GM19043 (cell line): Measurements from ENCODE around the gene IL22RA2.
"Not testable (repeated sequence)": the region's sequence is repeated elsewhere in the genome, so short reads cannot be mapped to it uniquely, and the experiment has no call there.

Source experiments
- ATAC-seq: cut with Tn5 transposase; IDR thresholded peaks from one replicate; pipeline ENCODE4 v1.9.1; 2021; ENCODE audit warnings: low read depth; ENCODE audit not compliant: unreplicated experiment

IL22RA2 gene

DNA sequence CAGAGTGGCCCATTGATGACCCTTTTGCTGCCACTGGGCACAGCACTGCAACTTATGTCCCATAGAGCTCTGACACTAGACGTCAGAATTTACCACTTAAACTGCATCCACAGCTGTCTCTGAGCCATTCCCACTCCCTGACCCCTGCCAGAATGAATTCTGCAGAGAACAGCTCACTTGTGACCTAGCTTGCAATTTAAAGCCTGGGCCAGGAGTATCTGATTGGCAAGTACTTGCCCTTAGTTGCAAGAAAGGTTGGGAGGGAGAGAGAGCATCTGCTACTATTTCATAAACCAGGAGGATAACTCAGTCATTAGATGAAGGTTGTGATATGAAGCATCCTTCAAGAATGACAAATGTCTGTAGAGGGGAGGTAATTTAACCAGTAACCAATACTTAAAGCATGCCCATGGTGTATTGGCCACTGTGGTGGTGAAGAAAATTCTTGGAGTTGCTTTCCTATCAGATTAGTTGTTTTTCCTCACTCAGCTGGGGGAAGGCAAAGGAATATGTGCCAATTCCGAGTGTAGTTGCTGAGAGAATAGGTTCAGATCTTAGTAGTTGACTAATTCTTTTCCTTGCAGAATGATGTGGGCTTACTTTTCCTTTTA lies 46.5 kb downstream of the IL22RA2 start:
- ATAC-seq = no peak

DNA sequence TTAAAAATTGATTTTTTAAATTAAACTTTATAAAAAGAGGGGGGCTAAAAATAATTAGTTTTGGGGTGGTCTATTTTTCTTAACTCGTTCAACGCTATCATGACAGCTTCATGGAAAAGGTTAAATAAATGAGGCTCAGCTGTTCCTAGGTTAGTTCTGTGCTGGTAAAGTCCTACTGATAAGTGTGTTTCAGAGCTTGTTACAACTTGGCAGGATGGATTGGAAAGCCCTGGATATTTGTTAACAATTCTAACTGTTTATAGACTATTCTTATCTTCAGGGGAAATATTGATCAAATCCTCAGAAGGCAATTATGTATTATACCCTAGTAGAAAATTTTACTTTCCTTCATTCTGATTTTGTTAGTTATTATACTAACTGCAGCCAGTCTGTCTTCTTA lies 50.4 kb downstream of the IL22RA2 start:
- ATAC-seq = no peak

- peak; percentile 47 for ATAC-seq
Measured at GRCh38 chr6:137122612-137123011, 50.8 kb downstream of the IL22RA2 start.

- no peak for ATAC-seq
Measured at GRCh38 chr6:137121401-137121997, 51.9 kb downstream of the IL22RA2 start.

GRCh38 chr6:137120748-137121147 lies 52.7 kb downstream of the IL22RA2 start:
- no peak for ATAC-seq

DNA sequence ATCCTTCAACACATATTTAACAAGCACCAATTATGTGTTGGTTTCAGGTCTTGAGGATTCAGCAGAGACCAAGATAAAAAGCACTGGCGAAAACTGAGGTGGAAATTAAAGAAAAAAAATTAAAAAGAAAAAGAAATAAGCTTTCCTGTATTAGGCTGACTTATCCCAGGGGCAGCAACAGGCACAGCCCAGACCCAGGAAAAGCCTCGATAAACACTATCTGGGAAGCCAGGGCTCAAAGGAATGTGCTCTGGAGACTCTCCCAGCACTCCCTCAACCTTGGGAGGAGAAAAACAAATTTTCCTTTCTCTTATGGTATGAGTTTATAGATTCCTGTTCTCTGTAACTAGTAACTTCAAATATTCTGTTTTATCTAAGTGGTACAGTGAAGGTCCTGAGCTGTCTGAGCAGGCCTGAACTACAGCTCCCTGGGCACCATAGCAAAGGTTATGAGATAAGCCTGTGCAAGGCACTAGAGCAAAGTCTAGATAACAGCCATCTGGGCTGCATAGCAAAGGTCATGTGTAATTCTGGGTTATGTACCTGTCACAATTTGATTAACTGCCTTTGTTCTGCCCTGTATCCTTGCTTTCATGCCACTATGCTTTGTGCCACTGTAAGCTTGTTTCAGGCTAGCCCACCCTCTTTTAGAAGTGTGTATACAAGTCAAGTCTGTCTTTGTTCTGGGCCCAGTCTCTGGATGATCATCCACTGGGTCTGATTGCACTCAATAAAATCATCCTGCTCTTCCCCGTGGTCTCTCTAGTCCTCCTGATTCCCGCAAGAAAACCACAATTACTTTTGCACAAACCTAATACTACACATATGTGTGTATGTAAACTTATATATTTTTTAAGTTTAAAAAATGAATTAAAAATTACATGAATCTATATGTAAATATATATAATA lies 54.0 kb downstream of the IL22RA2 start:
- no peak for ATAC-seq

DNA sequence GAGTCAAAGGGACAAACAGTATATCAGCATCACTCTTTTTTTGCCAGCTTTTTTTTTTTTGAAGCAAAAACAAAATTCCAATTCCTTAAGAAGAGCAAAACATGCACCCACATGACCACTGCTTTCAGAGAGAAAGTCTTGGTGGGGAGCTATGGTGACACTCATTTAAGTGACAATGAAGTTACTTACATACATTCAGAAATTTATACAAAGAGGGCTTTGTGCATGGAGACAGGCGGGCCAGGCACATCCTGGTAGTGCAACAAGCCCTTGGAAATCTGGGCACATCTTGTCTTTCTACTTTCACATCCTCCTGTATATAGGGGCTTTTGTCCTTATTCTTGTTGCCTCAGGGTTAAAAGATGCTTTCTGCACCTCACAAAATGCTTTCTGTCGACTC lies 55.9 kb downstream of the IL22RA2 start:
- ATAC-seq = no peak

- no peak for ATAC-seq
Measured at GRCh38 chr6:137116807-137117206, 56.6 kb downstream of the IL22RA2 start.

- no peak for ATAC-seq
Measured at GRCh38 chr6:137115658-137116057, 57.8 kb downstream of the IL22RA2 start.

DNA sequence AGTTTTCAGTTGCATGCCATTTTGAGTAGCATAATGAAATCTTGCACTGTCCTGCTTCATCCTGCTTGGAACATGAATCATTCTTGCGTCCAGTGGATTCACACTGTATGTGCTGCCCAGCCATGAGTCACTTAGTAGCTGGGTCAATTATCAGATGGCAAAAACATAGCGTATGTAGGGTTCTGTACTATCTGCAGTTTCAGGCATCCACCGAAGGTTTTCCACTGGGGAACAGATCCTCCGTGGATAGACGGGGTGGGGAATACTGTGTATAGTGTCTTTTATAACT lies 61.4 kb downstream of the IL22RA2 start:
- ATAC-seq = no peak

GRCh38 chr6:137111296-137112066 lies 62.0 kb downstream of the IL22RA2 start:
- ATAC-seq = no peak

GRCh38 chr6:137107767-137108105 lies 65.7 kb downstream of the IL22RA2 start:
- ATAC-seq = no peak

- ATAC-seq = not testable (repeated sequence)
Measured at GRCh38 chr6:137107047-137107766, 66.2 kb downstream of the IL22RA2 start.

GRCh38 chr6:137106183-137106582 lies 67.3 kb downstream of the IL22RA2 start:
- ATAC-seq = no peak

DNA sequence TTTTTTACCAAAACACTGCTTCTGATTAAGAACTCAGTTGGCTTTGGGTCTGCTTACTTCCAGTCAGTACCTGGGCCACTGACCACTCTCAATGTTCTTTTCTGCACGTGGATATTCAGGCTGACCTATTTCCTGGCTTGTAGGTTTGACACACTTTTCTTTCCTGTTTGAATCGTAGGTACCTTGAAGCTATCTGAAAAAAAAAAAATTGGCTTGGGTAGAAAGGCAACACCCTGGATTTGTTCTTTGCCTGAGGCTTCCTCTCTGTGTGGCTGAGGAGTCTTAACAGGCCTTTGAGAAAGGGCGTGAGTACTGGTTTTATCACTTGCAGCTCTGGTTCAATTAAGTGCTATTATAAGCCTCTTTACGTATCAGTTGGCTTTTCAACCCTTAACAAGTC lies 68.1 kb downstream of the IL22RA2 start:
- no peak for ATAC-seq

DNA sequence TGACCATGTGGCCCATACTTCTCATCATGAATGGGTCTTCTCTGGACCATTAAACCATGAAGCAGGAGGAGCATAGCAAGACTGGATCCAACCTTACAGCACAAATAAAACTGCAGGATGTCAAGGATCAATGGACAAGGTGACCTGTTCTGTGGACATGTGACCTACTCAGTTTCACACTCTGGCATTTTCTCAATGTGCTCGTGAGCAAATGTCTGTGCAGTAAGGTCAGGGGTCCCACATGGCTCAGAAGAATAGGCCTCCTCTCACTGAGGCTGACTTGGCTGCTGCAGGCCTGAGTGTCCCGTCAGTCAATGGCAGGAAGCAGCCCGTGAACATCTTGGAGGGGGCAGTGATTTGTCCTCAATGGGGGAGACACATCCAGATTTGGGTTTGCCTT lies 68.5 kb downstream of the IL22RA2 start:
- ATAC-seq = no peak

GRCh38 chr6:137102851-137103492 lies 70.5 kb downstream of the IL22RA2 start:
- peak; percentile 77 for ATAC-seq

GRCh38 chr6:137102050-137102848 lies 71.2 kb downstream of the IL22RA2 start:
- ATAC-seq = no peak

- ATAC-seq = no peak
Measured at GRCh38 chr6:137099689-137100403, 73.6 kb downstream of the IL22RA2 start.
